HL-60/S4 treated with phorbol 12-myristate 13-acetate at 8.2 ng/mL for 4 days and 3 days (cell line): Measurements from ENCODE around the gene MKNK1.

Experiments used
- in situ Hi-C: fragments of 300-500 bp; cut with MboI; formaldehyde crosslinking; loops from 2 replicates; pipeline ENCODE4 v1.15.0; 2022; ENCODE audit warnings: low sequenced_read_pairs

The MKNK1 gene

GRCh38 chr1:46619656-46620258, 15.7 kb upstream of the MKNK1 start:
- in situ Hi-C loops = no loop called here

GRCh38 chr1:46618754-46619415, 14.8 kb upstream of the MKNK1 start:
- in situ Hi-C loops = no loop called here

- in situ Hi-C loops = no loop called here
These were observed 13.8 kb upstream of the MKNK1 start for GRCh38 chr1:46617833-46618232.

GRCh38 chr1:46617108-46617800, 13.2 kb upstream of the MKNK1 start:
- in situ Hi-C loops = no loop called here

GRCh38 chr1:46616277-46617107, 12.4 kb upstream of the MKNK1 start, which contains the start of gene MOB3C:
Gene MOB3C (minus strand): TSS chr1:46616811. CDS start chr1:46613321, 3,490 bp downstream.
- in situ Hi-C loops = no loop called here

GRCh38 chr1:46615735-46616134, 11.7 kb upstream of the MKNK1 start:
- in situ Hi-C loops = no loop called here

GRCh38 chr1:46615088-46615487, 11.0 kb upstream of the MKNK1 start:
- in situ Hi-C loops = no loop called here

- in situ Hi-C loops = no loop called here
These were observed 10.5 kb upstream of the MKNK1 start for GRCh38 chr1:46614604-46614984.

GRCh38 chr1:46613661-46614603, 9.9 kb upstream of the MKNK1 start:
- in situ Hi-C loops = no loop called here

- in situ Hi-C loops = no loop called here
These were observed 9.0 kb upstream of the MKNK1 start for GRCh38 chr1:46612937-46613660.

- in situ Hi-C loops = no loop called here
These were observed 7.7 kb upstream of the MKNK1 start for GRCh38 chr1:46611691-46612221.

GRCh38 chr1:46607345-46608130, 3.5 kb upstream of the MKNK1 start:
- in situ Hi-C loops = no loop called here

GRCh38 chr1:46606255-46606965, 2.3 kb upstream of the MKNK1 start:
- in situ Hi-C loops = no loop called here

- in situ Hi-C loops = no loop called here
These were observed 1.2 kb upstream of the MKNK1 start for GRCh38 chr1:46605232-46605631.

- in situ Hi-C loops = no loop called here
These were observed 599 bp downstream of the MKNK1 start for GRCh38 chr1:46603481-46603857.

- in situ Hi-C loops = no loop called here
These were observed 2.6 kb downstream of the MKNK1 start for GRCh38 chr1:46601257-46602007.
